Neuron (in vitro differentiated cells): Measurements from ENCODE around the gene VPS13A.

ENCODE experiments used
- H2AFZ ChIP-seq: one replicate; pipeline ENCODE4 v1.6.1; 2013; ENCODE audit warnings: low read depth, mild to moderate bottlenecking, inconsistent platforms, low read length, moderate library complexity
- H3K27me3 ChIP-seq: one replicate; pipeline ENCODE4 v1.6.1; 2013; ENCODE audit warnings: low read length; ENCODE audit not compliant: insufficient read depth
- H3K36me3 ChIP-seq: one replicate; pipeline ENCODE4 v1.6.1; 2013; ENCODE audit warnings: low read length; ENCODE audit not compliant: insufficient read depth
- H3K4me1 ChIP-seq: one replicate; pipeline ENCODE4 v1.6.1; 2013; ENCODE audit warnings: low read length; ENCODE audit not compliant: insufficient read depth
- H3K4me3 ChIP-seq: 2 replicates; pipeline ENCODE4 v1.5.1; 2013; ENCODE audit warnings: mild to moderate bottlenecking, low read length, moderate library complexity
- H3K9me3 ChIP-seq: one replicate; pipeline ENCODE4 v1.6.1; 2013; ENCODE audit warnings: low read length

VPS13A gene

DNA sequence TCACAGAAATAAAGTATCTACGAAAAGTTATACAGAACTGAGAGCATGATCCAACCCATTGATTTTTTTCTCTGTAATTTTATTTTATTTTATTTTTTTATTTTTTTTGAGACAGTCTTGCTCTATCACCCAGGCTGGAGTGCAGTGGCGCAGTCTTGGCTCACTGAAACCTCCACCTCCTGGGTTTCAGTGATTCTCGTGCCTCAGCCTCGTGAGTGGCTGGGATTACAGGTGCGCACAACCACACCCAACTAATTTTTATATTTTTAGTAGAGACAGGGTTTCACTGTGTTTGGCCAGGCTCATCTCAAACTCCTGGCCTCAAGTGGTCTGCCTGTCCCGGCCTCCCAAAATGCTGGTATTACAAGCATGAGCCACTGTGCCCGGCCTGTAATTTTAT is 107.3 kb downstream of the VPS13A start:
- H2AFZ ChIP-seq, result no peak overlapping the region
- no peaks in the 10 kb centered on the region for H3K9me3 ChIP-seq
- H3K4me3 ChIP-seq, result no peak overlapping the region
- no peaks in the 10 kb centered on the region for H3K27me3 ChIP-seq
- peaks cover 3% of the 10 kb centered on the region for H3K36me3 ChIP-seq
- no peaks in the 10 kb centered on the region for H3K4me1 ChIP-seq

- Histone ChIP-seq H3K27me3 (no peaks in the 10 kb centered on the region), H3K36me3 (no peaks in the 10 kb centered on the region), H3K9me3 (no peaks in the 10 kb centered on the region), H3K4me1 (no peaks in the 10 kb centered on the region), H2AFZ (no peak overlapping the region), H3K4me3 (no peak overlapping the region)
Observed at GRCh38 chr9:77290373-77290772, 113.0 kb downstream of the VPS13A start.

GRCh38 chr9:77291714-77292113 is 114.4 kb downstream of the VPS13A start:
- H3K36me3 ChIP-seq, result no peaks in the 10 kb centered on the region
- H3K27me3 ChIP-seq, result no peaks in the 10 kb centered on the region
- H3K4me1 ChIP-seq, result no peaks in the 10 kb centered on the region
- no peak overlapping the region for H2AFZ ChIP-seq
- no peak overlapping the region for H3K4me3 ChIP-seq
- H3K9me3 ChIP-seq, result no peaks in the 10 kb centered on the region

DNA sequence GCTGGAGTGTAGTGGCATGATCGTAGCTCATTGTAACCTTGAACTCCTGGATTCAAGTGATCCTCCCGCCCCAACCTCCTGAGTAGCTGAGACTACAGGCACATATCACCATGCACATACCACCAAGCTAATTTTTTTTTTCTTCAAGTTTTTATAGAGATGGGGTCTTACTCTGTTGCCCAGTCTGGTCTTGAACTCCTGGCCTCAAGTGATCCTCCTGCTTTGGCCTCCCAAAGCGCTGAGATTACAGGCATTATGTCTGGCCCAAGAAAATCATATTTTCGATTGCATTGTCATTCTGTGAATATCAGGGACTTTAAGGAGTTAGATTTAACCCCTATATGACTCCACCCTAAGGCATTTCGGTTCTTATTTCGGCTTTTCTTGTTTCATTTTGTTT is 116.6 kb downstream of the VPS13A start:
- Histone ChIP-seq H3K9me3 (no peaks in the 10 kb centered on the region), H2AFZ (no peak overlapping the region)

GRCh38 chr9:77304543-77304942 is 127.2 kb downstream of the VPS13A start:
- no peaks in the 10 kb centered on the region for H3K36me3 ChIP-seq

More for the DNA sequence above, 116.6 kb downstream of the VPS13A start:
- no peaks in the 10 kb centered on the region for H3K27me3 ChIP-seq
- H3K36me3 ChIP-seq, result no peaks in the 10 kb centered on the region
- no peaks in the 10 kb centered on the region for H3K4me1 ChIP-seq
- H3K4me3 ChIP-seq, result no peak overlapping the region

DNA sequence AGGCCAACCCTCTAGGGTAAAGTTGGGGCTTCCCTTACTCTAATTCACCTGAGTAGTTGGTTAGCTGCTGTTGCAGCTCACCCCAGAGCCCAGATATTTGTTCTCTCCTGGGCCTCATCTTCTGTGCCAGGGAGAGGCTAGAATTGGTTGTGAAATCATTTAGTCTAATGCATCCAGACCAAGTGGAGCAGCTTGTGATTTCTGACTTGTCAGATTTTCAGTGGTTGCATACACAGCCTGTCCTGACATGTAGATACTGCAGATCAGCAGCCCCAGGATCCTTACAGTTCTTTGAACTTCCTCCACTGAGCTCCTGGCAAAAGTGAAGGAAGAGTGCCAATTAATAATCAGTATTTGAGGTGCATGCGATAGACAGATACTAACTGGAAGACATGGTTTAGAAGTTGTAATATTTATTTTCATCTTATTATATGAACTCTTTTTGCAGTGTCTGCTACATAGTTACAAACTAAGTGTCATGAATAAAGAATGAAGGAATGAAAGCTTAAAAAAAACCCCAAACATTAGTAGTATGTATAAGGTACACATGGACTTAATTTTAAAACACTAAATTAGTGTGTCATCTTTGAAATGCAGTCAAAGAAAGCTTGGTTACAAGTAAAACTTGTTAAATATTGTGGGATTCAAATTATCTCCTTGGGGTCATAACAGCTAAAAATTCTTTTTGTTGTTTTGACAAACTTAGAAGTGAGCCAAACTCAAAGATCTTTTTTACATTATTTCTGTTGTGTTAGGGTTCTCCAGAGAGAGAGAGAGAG is 128.5 kb downstream of the VPS13A start:
- Histone ChIP-seq H3K4me3 (no peak overlapping the region), H3K36me3 (no peaks in the 10 kb centered on the region)

More at GRCh38 chr9:77304543-77304942, 127.2 kb downstream of the VPS13A start:
- Histone ChIP-seq H2AFZ (no peak overlapping the region), H3K4me3 (no peak overlapping the region), H3K4me1 (no peaks in the 10 kb centered on the region), H3K9me3 (no peaks in the 10 kb centered on the region), H3K27me3 (no peaks in the 10 kb centered on the region)

DNA sequence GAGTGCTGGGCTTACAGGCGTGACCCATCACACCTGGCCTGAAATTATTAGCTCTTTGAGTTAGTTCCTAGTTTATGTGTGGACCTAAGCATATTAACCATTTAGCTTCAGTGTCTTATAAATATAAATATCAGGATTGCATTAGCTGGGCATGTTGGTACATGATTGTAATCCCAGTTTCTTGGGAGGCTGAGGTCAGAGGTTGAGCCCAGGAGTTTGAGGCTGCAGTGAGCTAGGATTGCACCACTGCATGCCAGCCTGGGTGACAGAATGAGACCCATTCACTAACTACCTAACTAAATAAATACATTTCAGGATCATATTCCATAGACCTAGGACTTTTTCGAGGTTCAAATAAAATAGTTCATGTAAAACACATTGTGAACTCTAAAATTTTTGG is 129.8 kb downstream of the VPS13A start:
- Histone ChIP-seq H3K9me3 (no peaks in the 10 kb centered on the region), H3K36me3 (no peaks in the 10 kb centered on the region), H2AFZ (no peak overlapping the region), H3K4me1 (no peaks in the 10 kb centered on the region), H3K27me3 (no peaks in the 10 kb centered on the region), H3K4me3 (no peak overlapping the region)

More for the DNA sequence above, 128.5 kb downstream of the VPS13A start:
- no peak overlapping the region for H2AFZ ChIP-seq
- H3K9me3 ChIP-seq, result no peaks in the 10 kb centered on the region
- H3K27me3 ChIP-seq, result no peaks in the 10 kb centered on the region
- H3K4me1 ChIP-seq, result no peaks in the 10 kb centered on the region

GRCh38 chr9:77316058-77316457 is 138.7 kb downstream of the VPS13A start:
- Histone ChIP-seq H3K9me3 (no peaks in the 10 kb centered on the region), H3K36me3 (peaks cover 5% of the 10 kb centered on the region), H2AFZ (no peak overlapping the region), H3K4me1 (peaks cover 6% of the 10 kb centered on the region), H3K4me3 (no peak overlapping the region), H3K27me3 (no peaks in the 10 kb centered on the region)

DNA sequence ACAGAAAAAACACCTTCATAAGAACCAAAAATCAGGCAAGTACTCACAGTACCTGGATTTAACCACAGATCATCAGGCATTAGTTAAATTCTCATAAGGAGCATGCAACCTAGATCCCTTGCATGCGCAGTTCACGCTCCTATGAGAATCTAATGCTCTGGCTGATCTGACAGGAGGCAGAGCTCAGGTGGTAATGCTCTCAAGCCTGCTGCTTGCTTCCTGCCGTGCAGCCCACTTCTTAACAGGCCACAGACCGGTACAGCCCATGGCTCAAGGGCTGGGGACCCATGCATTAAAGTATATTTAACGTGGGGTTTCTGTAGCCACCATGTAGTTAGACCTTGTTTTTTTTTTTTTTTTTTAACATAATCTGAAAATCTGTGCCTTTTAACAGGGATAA is 147.7 kb downstream of the VPS13A start:
- Histone ChIP-seq H3K27me3 (no peaks in the 10 kb centered on the region), H3K4me1 (peaks cover 17% of the 10 kb centered on the region), H3K36me3 (peaks cover 6% of the 10 kb centered on the region), H3K9me3 (peaks cover 3% of the 10 kb centered on the region), H2AFZ (no peak overlapping the region), H3K4me3 (no peak overlapping the region)

DNA sequence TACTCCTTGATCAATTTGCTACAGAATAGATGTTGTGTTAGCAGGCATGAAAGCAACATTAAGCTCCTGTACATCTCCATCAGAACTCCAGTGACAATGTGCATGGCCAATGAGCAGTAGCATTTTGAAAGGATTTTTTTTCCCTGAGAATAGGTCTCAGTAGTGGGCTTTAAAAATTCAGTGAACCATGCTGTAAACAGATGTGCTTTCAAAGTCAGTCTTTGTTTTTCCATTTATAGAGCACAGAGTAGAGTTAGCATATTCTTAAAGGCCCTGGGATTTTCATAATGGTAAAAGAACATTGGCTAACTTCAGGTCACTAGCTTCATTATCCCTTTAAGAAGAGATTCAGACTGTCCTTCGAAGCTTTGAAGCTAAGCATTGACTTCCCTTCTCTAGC is 150.8 kb downstream of the VPS13A start:
- Histone ChIP-seq H2AFZ (no peak overlapping the region), H3K4me1 (peaks cover 17% of the 10 kb centered on the region), H3K27me3 (no peaks in the 10 kb centered on the region), H3K4me3 (no peak overlapping the region), H3K9me3 (peaks cover 3% of the 10 kb centered on the region), H3K36me3 (no peaks in the 10 kb centered on the region)

- H3K36me3 ChIP-seq, result peaks cover 11% of the 10 kb centered on the region
- no peaks in the 10 kb centered on the region for H3K9me3 ChIP-seq
- H3K27me3 ChIP-seq, result no peaks in the 10 kb centered on the region
- H3K4me3 ChIP-seq, result no peak overlapping the region
- H3K4me1 ChIP-seq, result no peaks in the 10 kb centered on the region
- no peak overlapping the region for H2AFZ ChIP-seq
Observed at GRCh38 chr9:77370064-77370463, 192.7 kb downstream of the VPS13A start.

GRCh38 chr9:77374266-77374665 is 196.9 kb downstream of the VPS13A start:
- no peak overlapping the region for H3K4me3 ChIP-seq
- H3K4me1 ChIP-seq, result no peaks in the 10 kb centered on the region
- no peaks in the 10 kb centered on the region for H3K27me3 ChIP-seq
- H2AFZ ChIP-seq, result no peak overlapping the region
- no peaks in the 10 kb centered on the region for H3K9me3 ChIP-seq
- peaks cover 7% of the 10 kb centered on the region for H3K36me3 ChIP-seq

DNA sequence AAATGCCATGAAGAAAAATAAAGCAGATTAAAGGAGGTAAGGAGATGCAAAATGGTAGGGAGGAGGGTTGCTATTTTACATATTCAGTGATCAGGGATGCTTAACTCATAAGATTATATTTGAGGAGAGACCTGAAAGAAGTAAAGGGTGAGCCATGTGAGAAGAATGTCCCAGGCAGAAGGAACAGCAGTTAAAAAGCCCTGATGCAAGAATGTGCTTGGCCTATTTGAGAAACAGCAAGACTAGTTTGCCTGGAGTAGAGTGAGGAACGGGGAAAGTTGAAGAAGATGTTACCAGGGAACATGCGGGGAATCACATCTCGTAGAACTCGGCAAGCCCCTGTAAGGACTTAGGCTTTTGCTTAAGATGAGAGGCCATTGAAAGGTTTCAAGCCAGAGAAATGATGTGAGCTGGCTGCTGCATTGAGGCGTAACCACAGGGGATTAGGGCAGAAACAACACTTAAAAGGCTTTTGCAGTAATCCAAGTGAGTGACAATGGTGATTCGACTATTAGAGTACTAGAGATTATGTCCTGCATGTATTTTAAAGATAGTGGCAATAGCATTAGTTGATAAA is 198.7 kb downstream of the VPS13A start:
- peaks cover 4% of the 10 kb centered on the region for H3K36me3 ChIP-seq

More for the DNA sequence above, 198.7 kb downstream of the VPS13A start:
- Histone ChIP-seq H3K4me1 (no peaks in the 10 kb centered on the region), H3K4me3 (no peak overlapping the region), H2AFZ (no peak overlapping the region), H3K9me3 (no peaks in the 10 kb centered on the region), H3K27me3 (no peaks in the 10 kb centered on the region)
